ENCODE results near the gene BTBD1. TPM values are rescaled to one million over a fixed set of nuclear protein-coding genes. Genes with fewer than 3 reads are reported as not detected.

The BTBD1 gene
- total RNA-seq, 1 experiment from 2014 or later, result 36.1 TPM

DNA sequence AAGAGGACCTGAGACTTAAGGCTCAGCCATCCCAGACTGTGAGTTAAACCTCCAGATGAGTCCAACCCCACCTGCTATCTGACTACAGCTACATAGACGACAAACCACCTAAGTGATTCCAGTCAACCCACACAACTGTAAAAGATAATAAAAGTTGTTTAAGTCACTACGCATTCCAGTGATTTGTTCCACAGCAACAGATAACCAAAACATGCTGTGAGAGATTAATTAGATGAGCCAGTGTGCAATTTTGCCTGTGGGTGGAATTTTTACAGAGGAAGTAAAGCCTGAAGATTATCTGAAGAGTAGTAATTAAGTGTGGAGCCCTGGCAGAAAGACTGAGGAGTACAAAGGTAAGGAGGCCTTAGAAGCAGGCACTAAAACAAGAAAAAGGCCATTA is 5.4 kb downstream of the BTBD1 start:
- no peaks in the 10 kb centered on the region for H3K9me3 ChIP-seq
- no peaks in the 10 kb centered on the region; the same call in none of the 2 replicates for H3K36me3 ChIP-seq (ENCODE audit: control insufficient read depth, insufficient read depth, low read length)
- no peak overlapping the region for H3K4me3 ChIP-seq (ENCODE audit: low read depth, low read length)
- H3K4me1 ChIP-seq, result peaks cover 34% of the 10 kb centered on the region
- Mint-ChIP-seq H3K27me3 (ENCODE audit: insufficient read depth, unreplicated experiment) (no peaks in the 10 kb centered on the region), H3K9me3 (ENCODE audit: unreplicated experiment) (no peaks in the 10 kb centered on the region), H3K27ac (ENCODE audit: unreplicated experiment) (no peak overlapping the region), H3K4me1 (ENCODE audit: low read depth, unreplicated experiment) (peaks cover 10% of the 10 kb centered on the region), H3K36me3 (ENCODE audit: insufficient read depth, unreplicated experiment) (peaks cover 15% of the 10 kb centered on the region), H3K4me3 (ENCODE audit: unreplicated experiment) (no peak overlapping the region)
- TF ChIP-seq, protein P1, sequence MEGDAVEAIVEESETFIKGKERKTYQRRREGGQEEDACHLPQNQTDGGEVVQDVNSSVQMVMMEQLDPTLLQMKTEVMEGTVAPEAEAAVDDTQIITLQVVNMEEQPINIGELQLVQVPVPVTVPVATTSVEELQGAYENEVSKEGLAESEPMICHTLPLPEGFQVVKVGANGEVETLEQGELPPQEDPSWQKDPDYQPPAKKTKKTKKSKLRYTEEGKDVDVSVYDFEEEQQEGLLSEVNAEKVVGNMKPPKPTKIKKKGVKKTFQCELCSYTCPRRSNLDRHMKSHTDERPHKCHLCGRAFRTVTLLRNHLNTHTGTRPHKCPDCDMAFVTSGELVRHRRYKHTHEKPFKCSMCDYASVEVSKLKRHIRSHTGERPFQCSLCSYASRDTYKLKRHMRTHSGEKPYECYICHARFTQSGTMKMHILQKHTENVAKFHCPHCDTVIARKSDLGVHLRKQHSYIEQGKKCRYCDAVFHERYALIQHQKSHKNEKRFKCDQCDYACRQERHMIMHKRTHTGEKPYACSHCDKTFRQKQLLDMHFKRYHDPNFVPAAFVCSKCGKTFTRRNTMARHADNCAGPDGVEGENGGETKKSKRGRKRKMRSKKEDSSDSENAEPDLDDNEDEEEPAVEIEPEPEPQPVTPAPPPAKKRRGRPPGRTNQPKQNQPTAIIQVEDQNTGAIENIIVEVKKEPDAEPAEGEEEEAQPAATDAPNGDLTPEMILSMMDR (IDR thresholded peaks at IDR 0.05; ENCODE audit: insufficient read depth in 1 of 2, low read depth in 1 of 2, low read length in 1 of 2, severe bottlenecking in 1 of 2, unreplicated experiment in 1 of 2), result no peak
- POLR2A ChIA-PET, result no interaction called here
- H3K27me3 ChIP-seq (replicated peaks; ENCODE audit: control insufficient read depth, insufficient read depth, low read length), result no peaks in the 10 kb centered on the region
- no TSS peak for BruUV-seq (replicated peaks)
- intact Hi-C loops (cut with micrococcal nuclease; ENCODE audit: unreplicated experiment), result no loop called here
- CTCF ChIA-PET, result no interaction called here
- peak in 1 of 2 experiments; percentile 6 for DNase-seq

DNA sequence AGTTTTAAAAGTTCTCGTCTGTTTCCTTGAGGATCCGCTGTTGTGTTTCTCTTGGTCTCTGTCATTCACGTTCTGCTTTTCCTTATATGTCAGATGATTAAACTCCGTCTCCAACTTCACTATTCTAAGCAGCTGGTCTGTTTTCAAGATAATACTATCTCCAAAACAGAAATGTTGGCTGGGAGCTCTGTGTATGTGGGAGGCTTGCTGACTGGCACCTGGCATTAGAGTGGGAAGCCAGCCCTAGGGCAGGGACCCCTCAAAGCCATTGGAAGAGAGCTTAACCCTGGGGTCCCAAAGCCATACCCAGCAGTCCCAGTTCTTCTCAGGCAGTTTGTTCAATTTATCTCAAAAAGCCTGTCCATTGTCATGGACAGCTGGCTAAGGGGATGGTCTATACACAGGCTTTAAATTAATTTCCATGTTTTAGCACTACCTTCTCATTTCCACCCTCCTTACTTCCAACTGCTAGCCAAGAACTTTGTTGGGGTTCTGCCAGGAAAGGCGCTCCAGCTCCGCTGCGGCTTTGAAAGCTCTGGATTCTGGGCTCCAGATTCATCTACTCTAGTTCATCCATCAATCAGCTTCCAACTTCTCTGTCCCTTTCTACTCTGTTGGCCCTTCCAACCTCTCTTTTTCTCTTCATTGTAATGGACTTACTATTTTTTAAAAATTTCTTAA is 9.2 kb downstream of the BTBD1 start:
- H3K4me1 Mint-ChIP-seq (ENCODE audit: low read depth, unreplicated experiment), result no peaks in the 10 kb centered on the region

DNA sequence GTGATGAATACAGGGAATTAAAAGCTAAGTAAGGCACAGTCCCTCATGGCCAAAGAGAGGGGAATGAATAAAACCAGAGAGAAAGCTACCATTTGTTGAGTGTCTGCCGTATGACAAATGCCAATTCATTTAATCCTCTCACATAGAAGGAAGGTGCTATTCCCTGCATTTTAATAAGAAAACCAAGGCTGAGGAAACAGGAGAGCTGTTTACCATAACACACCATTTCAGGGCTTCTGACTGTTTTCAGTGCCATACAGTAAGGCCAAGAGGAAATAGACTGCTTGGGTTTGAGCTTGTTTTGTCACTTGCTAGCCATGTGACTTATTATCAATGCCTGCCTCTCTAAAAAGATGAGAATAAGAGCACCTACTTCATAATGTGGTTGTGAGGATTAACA is 10.1 kb downstream of the BTBD1 start:
- no peak for DNase-seq
- Mint-ChIP-seq H3K27me3 (ENCODE audit: insufficient read depth, unreplicated experiment) (no peaks in the 10 kb centered on the region), H3K4me3 (ENCODE audit: unreplicated experiment) (no peak overlapping the region), H3K4me1 (ENCODE audit: low read depth, unreplicated experiment) (no peaks in the 10 kb centered on the region), H3K27ac (ENCODE audit: unreplicated experiment) (no peak overlapping the region), H3K36me3 (ENCODE audit: insufficient read depth, unreplicated experiment) (peaks cover 40% of the 10 kb centered on the region), H3K9me3 (ENCODE audit: unreplicated experiment) (no peaks in the 10 kb centered on the region)
- no TSS peak for BruUV-seq (replicated peaks)
- ChIA-PET POLR2A (interaction anchor here (0.6 kb wide), 1 partner anchor 9 kb away, joined by 3 read pairs; no protein-coding TSS in a partner anchor), CTCF (no interaction called here)
- peaks cover 5% of the 10 kb centered on the region for H3K4me1 ChIP-seq
- H3K36me3 ChIP-seq (ENCODE audit: control insufficient read depth, insufficient read depth, low read length), result no peaks in the 10 kb centered on the region; the same call in 1 of the 2 replicates
- H3K9me3 ChIP-seq, result no peaks in the 10 kb centered on the region
- H3K4me3 ChIP-seq (ENCODE audit: low read depth, low read length), result no peak overlapping the region
- intact Hi-C loops (cut with micrococcal nuclease; ENCODE audit: unreplicated experiment), result no loop called here
- TF ChIP-seq, protein P1 (IDR thresholded peaks at IDR 0.05; ENCODE audit: insufficient read depth in 1 of 2, low read depth in 1 of 2, low read length in 1 of 2, severe bottlenecking in 1 of 2, unreplicated experiment in 1 of 2), result no peak
- no peaks in the 10 kb centered on the region for H3K27me3 ChIP-seq (replicated peaks; ENCODE audit: control insufficient read depth, insufficient read depth, low read length)

More for the DNA sequence above, 9.2 kb downstream of the BTBD1 start:
- H3K27ac Mint-ChIP-seq (ENCODE audit: unreplicated experiment), result no peak overlapping the region
- no peak overlapping the region for H3K4me3 Mint-ChIP-seq (ENCODE audit: unreplicated experiment)
- POLR2A ChIA-PET, result no interaction called here
- no peak for DNase-seq
- H3K9me3 Mint-ChIP-seq (ENCODE audit: unreplicated experiment), result no peaks in the 10 kb centered on the region
- TF ChIP-seq, protein P1 (IDR thresholded peaks at IDR 0.05; ENCODE audit: insufficient read depth in 1 of 2, low read depth in 1 of 2, low read length in 1 of 2, severe bottlenecking in 1 of 2, unreplicated experiment in 1 of 2), result no peak
- H3K27me3 Mint-ChIP-seq (ENCODE audit: insufficient read depth, unreplicated experiment), result no peaks in the 10 kb centered on the region
- CTCF ChIA-PET, result no interaction called here
- intact Hi-C loops (cut with micrococcal nuclease; ENCODE audit: unreplicated experiment), result no loop called here
- Histone ChIP-seq H3K4me1 (peaks cover 13% of the 10 kb centered on the region), H3K27me3 (replicated peaks; ENCODE audit: control insufficient read depth, insufficient read depth, low read length) (no peaks in the 10 kb centered on the region), H3K4me3 (ENCODE audit: low read depth, low read length) (no peak overlapping the region), H3K36me3 (ENCODE audit: control insufficient read depth, insufficient read depth, low read length) (no peaks in the 10 kb centered on the region; the same call in 1 of the 2 replicates), H3K9me3 (no peaks in the 10 kb centered on the region)
- no TSS peak for BruUV-seq (replicated peaks)
- peaks cover 40% of the 10 kb centered on the region for H3K36me3 Mint-ChIP-seq (ENCODE audit: insufficient read depth, unreplicated experiment)

Measured in Caco-2 (cell line).